Measurements from ENCODE around the gene CTAG2. TPM values are rescaled to one million over a fixed set of nuclear protein-coding genes. Genes with fewer than 3 reads are reported as not detected.
"Not testable (repeated sequence)": the region's sequence is repeated elsewhere in the genome, so short reads cannot be mapped to it uniquely, and the experiment has no call there.

The CTAG2 gene
- polyA plus RNA-seq, 1 donor from 2014 or later = not detected

GRCh38 chrX:154613586-154613985, 39.8 kb downstream of the CTAG2 start:
- not testable (repeated sequence) for H3K4me3 Mint-ChIP-seq, H3K27me3 Mint-ChIP-seq, H3K9me3 Mint-ChIP-seq, H3K36me3 Mint-ChIP-seq, H3K27ac Mint-ChIP-seq, H3K4me1 Mint-ChIP-seq

- not testable (repeated sequence) for H3K27ac Mint-ChIP-seq, H3K4me3 Mint-ChIP-seq, H3K36me3 Mint-ChIP-seq, H3K9me3 Mint-ChIP-seq, H3K27me3 Mint-ChIP-seq, H3K4me1 Mint-ChIP-seq
These were observed 42.2 kb downstream of the CTAG2 start for GRCh38 chrX:154611146-154611545.

DNA sequence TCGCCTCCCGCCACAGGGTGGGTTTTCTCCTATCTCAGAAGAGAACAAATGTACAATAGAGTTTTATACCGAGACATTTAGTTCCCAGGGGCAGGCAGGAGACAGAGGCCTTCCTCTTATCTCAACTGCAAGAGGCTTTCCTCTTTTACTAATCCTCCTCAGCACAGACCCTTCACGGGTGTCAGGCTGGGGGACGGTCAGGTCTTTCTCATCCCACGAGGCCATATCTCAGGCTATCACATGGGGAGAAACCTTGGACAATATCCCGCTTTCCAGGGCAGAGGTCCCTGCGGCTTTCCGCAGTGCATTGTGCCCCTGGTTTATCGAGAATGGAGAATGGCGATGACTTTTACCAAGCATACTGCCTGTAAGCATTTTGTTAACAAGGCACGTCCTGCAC, 44.6 kb downstream of the CTAG2 start:
- H3K36me3 Mint-ChIP-seq, H3K27me3 Mint-ChIP-seq, H3K27ac Mint-ChIP-seq, H3K4me1 Mint-ChIP-seq, H3K9me3 Mint-ChIP-seq, H3K4me3 Mint-ChIP-seq: not testable (repeated sequence)

DNA sequence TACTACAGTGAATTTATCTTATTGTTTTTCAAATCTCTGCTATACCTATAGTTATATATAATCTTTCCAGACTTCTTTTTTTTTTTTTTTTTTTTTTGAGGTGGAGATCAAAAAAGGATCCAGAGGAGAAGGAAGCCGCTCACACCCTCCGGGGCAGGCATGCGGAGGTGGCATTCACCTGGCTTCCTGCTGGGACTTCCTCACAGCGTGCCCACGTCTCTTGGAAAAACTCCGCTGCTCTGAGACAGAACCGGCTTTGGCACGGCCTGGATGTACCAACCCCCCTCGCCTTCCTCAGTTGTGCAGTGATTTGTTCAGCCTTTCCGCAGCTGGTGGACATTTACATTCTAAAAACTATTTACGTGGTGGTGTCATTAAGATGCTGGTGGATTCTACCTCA, 45.4 kb downstream of the CTAG2 start:
- H3K27ac Mint-ChIP-seq, H3K4me1 Mint-ChIP-seq, H3K9me3 Mint-ChIP-seq, H3K27me3 Mint-ChIP-seq, H3K4me3 Mint-ChIP-seq, H3K36me3 Mint-ChIP-seq: not testable (repeated sequence)

- Mint-ChIP-seq H3K36me3 (no peaks in the 10 kb centered on the region), H3K4me1 (no peaks in the 10 kb centered on the region), H3K27ac (no peak overlapping the region), H3K9me3 (peaks cover 0 to 5% (median 0%) of the 10 kb centered on the region in 3 donors), H3K27me3 (no peaks in the 10 kb centered on the region), H3K4me3 (no peak overlapping the region)
These were observed 46.0 kb downstream of the CTAG2 start for GRCh38 chrX:154607370-154607769.

DNA sequence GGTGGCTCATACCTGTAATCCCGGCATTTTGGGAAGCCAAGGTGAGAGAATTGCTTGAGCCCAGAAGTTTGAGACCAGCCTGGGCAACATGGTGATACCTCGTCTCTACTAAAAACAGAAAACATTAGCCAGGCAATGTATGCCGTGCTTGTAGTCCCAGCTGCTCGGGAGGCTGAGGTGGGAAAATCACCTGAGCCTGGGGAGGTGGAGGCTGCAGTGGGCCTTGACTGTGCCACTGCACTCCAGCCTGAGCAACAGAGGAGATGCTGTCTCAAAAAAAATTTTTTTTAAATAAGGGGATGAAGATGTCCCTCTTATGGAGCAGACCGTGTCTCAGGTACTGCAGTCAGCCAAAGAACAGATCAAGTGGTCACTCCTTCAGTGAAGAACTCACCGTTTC, 47.8 kb downstream of the CTAG2 start:
- H3K27ac Mint-ChIP-seq = no peak overlapping the region
- no peaks in the 10 kb centered on the region for H3K36me3 Mint-ChIP-seq
- no peaks in the 10 kb centered on the region for H3K9me3 Mint-ChIP-seq
- no peak overlapping the region for H3K4me3 Mint-ChIP-seq
- no peaks in the 10 kb centered on the region for H3K27me3 Mint-ChIP-seq
- no peaks in the 10 kb centered on the region for H3K4me1 Mint-ChIP-seq

- Mint-ChIP-seq H3K27ac (no peak overlapping the region), H3K4me3 (no peak overlapping the region), H3K9me3 (no peaks in the 10 kb centered on the region), H3K4me1 (no peaks in the 10 kb centered on the region), H3K27me3 (no peaks in the 10 kb centered on the region), H3K36me3 (peaks cover 2% of the 10 kb centered on the region)
These were observed 49.6 kb downstream of the CTAG2 start for GRCh38 chrX:154603438-154604430.

DNA sequence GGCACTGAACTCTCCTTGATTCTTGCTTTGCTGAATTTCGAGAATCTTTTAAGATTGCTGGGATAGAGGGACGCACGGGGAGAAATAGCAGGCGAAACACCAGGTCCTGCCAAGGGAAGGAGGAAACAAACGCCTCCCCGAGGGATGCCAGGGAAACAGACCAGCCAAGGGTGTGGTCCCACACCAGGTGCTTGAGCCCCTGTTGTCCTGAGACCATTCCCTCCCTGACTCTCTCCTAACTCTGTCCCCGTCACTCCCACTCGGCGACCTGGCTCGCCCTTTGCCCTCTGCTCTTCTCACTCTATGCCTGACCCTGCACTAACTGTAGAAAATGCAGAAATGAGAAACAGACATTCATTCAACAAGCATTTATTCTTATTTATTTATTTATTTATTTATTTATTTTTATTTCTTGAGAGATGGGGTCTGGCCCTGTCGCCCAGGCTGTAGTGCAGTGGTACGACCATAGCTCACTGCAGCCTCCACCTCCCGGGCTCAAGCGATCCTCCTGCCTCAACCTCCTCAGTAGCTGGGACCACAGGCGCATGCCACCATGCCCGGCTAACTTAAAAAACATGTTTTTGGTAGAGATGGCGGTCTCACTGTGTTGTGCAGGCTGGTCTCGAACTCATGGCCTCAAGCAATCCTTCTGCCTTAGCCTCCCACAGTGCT, 50.5 kb downstream of the CTAG2 start:
- Mint-ChIP-seq H3K27me3 (no peaks in the 10 kb centered on the region), H3K36me3 (peaks cover 2% of the 10 kb centered on the region), H3K4me1 (no peaks in the 10 kb centered on the region), H3K27ac (no peak overlapping the region), H3K4me3 (no peak overlapping the region), H3K9me3 (peaks cover 0 to 2% (median under 1%) of the 10 kb centered on the region in 3 donors)

- Mint-ChIP-seq H3K9me3 (peaks cover under 1 to 6% (median 2%) of the 10 kb centered on the region in 3 donors), H3K4me1 (no peaks in the 10 kb centered on the region), H3K36me3 (peaks cover 2% of the 10 kb centered on the region), H3K27ac (no peak overlapping the region), H3K4me3 (no peak overlapping the region), H3K27me3 (peaks cover 1% of the 10 kb centered on the region)
These were observed 51.2 kb downstream of the CTAG2 start for GRCh38 chrX:154602226-154602625.

Other genes starting within 250 kb of the CTAG2 start
- gene DNASE1L1, start 244.3 kb downstream of the CTAG2 start, polyA plus RNA-seq = 29.4 TPM
- 51.3 TPM for gene TAFAZZIN, start 242.0 kb downstream of the CTAG2 start, polyA plus RNA-seq
- gene ATP6AP1, start 224.9 kb downstream of the CTAG2 start, polyA plus RNA-seq = 93.9 TPM
- 38.1 TPM for gene GDI1, start 216.4 kb downstream of the CTAG2 start, polyA plus RNA-seq
- 31.3 TPM for gene FAM50A, start 209.4 kb downstream of the CTAG2 start, polyA plus RNA-seq
- gene PLXNA3, start 195.3 kb downstream of the CTAG2 start, polyA plus RNA-seq = 2.7 TPM
- gene LAGE3, start 174.3 kb downstream of the CTAG2 start, polyA plus RNA-seq = 51.7 TPM
- gene UBL4A, start 167.0 kb downstream of the CTAG2 start, polyA plus RNA-seq = 41.4 TPM
- gene SLC10A3, start 162.9 kb downstream of the CTAG2 start, polyA plus RNA-seq = 54.9 TPM
- 23.6 TPM for gene FAM3A, start 137.3 kb downstream of the CTAG2 start, polyA plus RNA-seq
- 4.8 TPM for gene G6PD, start 106.7 kb downstream of the CTAG2 start, polyA plus RNA-seq
- gene IKBKG, start 106.0 kb downstream of the CTAG2 start, polyA plus RNA-seq = 37.3 TPM
- not detected for gene CTAG1A, start 68.4 kb downstream of the CTAG2 start, polyA plus RNA-seq
- not detected for gene CTAG1B, start 34.3 kb downstream of the CTAG2 start, polyA plus RNA-seq
- 3.0 TPM for gene GAB3, start 97.5 kb upstream of the CTAG2 start, polyA plus RNA-seq
- 34.4 TPM for gene DKC1, start 109.3 kb upstream of the CTAG2 start, polyA plus RNA-seq
- gene MPP1, start 151.9 kb upstream of the CTAG2 start, polyA plus RNA-seq = 9.9 TPM
- gene SMIM9, start 181.1 kb upstream of the CTAG2 start, polyA plus RNA-seq = not detected
- 29.7 TPM for gene F8A1, start 232.8 kb upstream of the CTAG2 start, polyA plus RNA-seq

Data from IgD-negative memory B cell (primary cell).